ENCODE measurements around the gene PRR20G. TPM values are rescaled to one million over a fixed set of nuclear protein-coding genes. Genes with fewer than 3 reads are reported as not detected.

The PRR20G gene
- total and polyA plus RNA-seq, 2 of the 4 experiments (the other 2 are of a cell fraction): not detected

GRCh38 chr3:127252446-127252845 is 35.4 kb downstream of the PRR20G start:
- H3K4me1 ChIP-seq (ENCODE audit: control insufficient read depth, insufficient read depth, low read length): no peaks in the 10 kb centered on the region
- H4K20me1 ChIP-seq (ENCODE audit: insufficient read depth, low read length): no peaks in the 10 kb centered on the region
- no peak overlapping the region for H2BK5ac ChIP-seq (ENCODE audit: low read depth, low read length, poor library complexity, severe bottlenecking)
- H3K23ac ChIP-seq (ENCODE audit: low read depth, low read length): no peak overlapping the region
- peaks cover 1% of the 10 kb centered on the region; the same call in 1 of the 2 replicates for H3K27me3 ChIP-seq (ENCODE audit: control insufficient read depth, insufficient read depth, low read length)
- no peaks in the 10 kb centered on the region for H3K36me3 ChIP-seq (ENCODE audit: control insufficient read depth, insufficient read depth, low read length)
- H3K56ac ChIP-seq (ENCODE audit: extremely low read depth, insufficient read depth, low read length): no peak overlapping the region
- peaks cover 1% of the 10 kb centered on the region; the same call in 1 of the 2 replicates for H3K9me3 ChIP-seq (ENCODE audit: control insufficient read depth, insufficient read depth, low read length)
- no peak overlapping the region for H2BK120ac ChIP-seq (ENCODE audit: low read depth, low read length)
- H3K18ac ChIP-seq (ENCODE audit: low read depth, low read length): no peak overlapping the region
- POLR2A ChIA-PET (ENCODE audit: unreplicated experiment): no interaction called here
- no peak overlapping the region for H3K9ac ChIP-seq (ENCODE audit: low read depth, low read length)
- dilution Hi-C loops (cut with HindIII; ENCODE audit: low sequenced_read_pairs, unreplicated experiment): no loop called here
- no peak overlapping the region for H4K5ac ChIP-seq (ENCODE audit: low read depth, low read length)
- H3K4me3 ChIP-seq (ENCODE audit: insufficient read depth, low read depth, low read length): no peak overlapping the region
- in situ Hi-C loops (cut with MboI; ENCODE audit: low sequenced_read_pairs): no loop called here
- WGBS, 2 experiments (ENCODE audit: extremely low coverage in 2 of 2, insufficient read length in 1 of 2): no CpG with 5 or more reads among the region's 2 CpGs
- H2AFZ ChIP-seq (replicated peaks; ENCODE audit: low read length, poor library complexity): no peak overlapping the region
- no peak overlapping the region for H4K91ac ChIP-seq (ENCODE audit: insufficient read depth, low read depth, low read length)
- no peaks in the 10 kb centered on the region for H3K9me1 ChIP-seq (ENCODE audit: insufficient read depth, low read length)
- intact Hi-C loops (cut with micrococcal nuclease): no loop called here
- TF ChIP-seq POLR2A (IDR thresholded peaks at IDR 0.05; ENCODE audit: low read depth, low read length) (no peak), MAFK (IDR thresholded peaks at IDR 0.05; ENCODE audit: low read depth, low read length) (no peak), RAD21 (IDR thresholded peaks at IDR 0.05; ENCODE audit: low read length) (no peak), NFE2L2 (IDR thresholded peaks at IDR 0.05; ENCODE audit: low read depth, low read length) (no peak), RFX5 (IDR thresholded peaks at IDR 0.05; ENCODE audit: low read depth, low read length) (no peak), CEBPB (IDR thresholded peaks at IDR 0.05; ENCODE audit: low read depth, low read length) (no peak), CTCF (conservative IDR thresholded peaks at IDR 0.05; ENCODE audit: low read depth, low read length) (no peak), SMC3 (IDR thresholded peaks at IDR 0.05; ENCODE audit: low read depth, low read length) (no peak), MAZ (IDR thresholded peaks at IDR 0.05; ENCODE audit: borderline replicate concordance, low read depth, low read length) (no peak), BHLHE40 (IDR thresholded peaks at IDR 0.05; ENCODE audit: low read depth, low read length) (no peak)
- TF ChIP-seq, protein P1, sequence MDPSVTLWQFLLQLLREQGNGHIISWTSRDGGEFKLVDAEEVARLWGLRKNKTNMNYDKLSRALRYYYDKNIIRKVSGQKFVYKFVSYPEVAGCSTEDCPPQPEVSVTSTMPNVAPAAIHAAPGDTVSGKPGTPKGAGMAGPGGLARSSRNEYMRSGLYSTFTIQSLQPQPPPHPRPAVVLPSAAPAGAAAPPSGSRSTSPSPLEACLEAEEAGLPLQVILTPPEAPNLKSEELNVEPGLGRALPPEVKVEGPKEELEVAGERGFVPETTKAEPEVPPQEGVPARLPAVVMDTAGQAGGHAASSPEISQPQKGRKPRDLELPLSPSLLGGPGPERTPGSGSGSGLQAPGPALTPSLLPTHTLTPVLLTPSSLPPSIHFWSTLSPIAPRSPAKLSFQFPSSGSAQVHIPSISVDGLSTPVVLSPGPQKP (IDR thresholded peaks at IDR 0.05; ENCODE audit: borderline replicate concordance, low read depth, low read length): no peak
- no peak overlapping the region for H3K4me2 ChIP-seq (ENCODE audit: low read depth, low read length)
- BruUV-seq (replicated peaks): no TSS peak
- H2BK20ac ChIP-seq (ENCODE audit: low read depth, low read length): no peak overlapping the region
- no peak overlapping the region for H4K8ac ChIP-seq (ENCODE audit: low read depth in 2 of 2, low read length in 2 of 2)
- no peak for DNase-seq
- ATAC-seq (ENCODE audit: low read depth): no peak
- no peak overlapping the region for H2BK15ac ChIP-seq (ENCODE audit: low read depth, low read length)
- H3K4ac ChIP-seq (ENCODE audit: low read depth, low read length): no peak overlapping the region
- no peak overlapping the region for H3K14ac ChIP-seq (replicated peaks; ENCODE audit: low read depth, low read length)
- CTCF ChIA-PET: no interaction called here
- peak overlapping the region; percentile 15 for H2AK9ac ChIP-seq (replicated peaks; ENCODE audit: low read depth, low read length, poor library complexity)
- H2AK5ac ChIP-seq (ENCODE audit: low read depth, low read length): no peak overlapping the region
- no peak overlapping the region for H3K27ac ChIP-seq (ENCODE audit: insufficient read depth, low read length)
- no peaks in the 10 kb centered on the region for H3K79me1 ChIP-seq (ENCODE audit: low read depth in 1 of 2, low read length in 2 of 2)

All from IMR-90 (cell line).